SK-N-SH (cell line): ENCODE measurements around the gene PTOV1. TPM values are rescaled to one million over a fixed set of nuclear protein-coding genes. Genes with fewer than 3 reads are reported as not detected.

Source experiments
- CTCF ChIA-PET: fragments of 300-600, 350-600 bp; formaldehyde crosslinking; extraction: SDS; loops from one replicate; lab custom pipeline; 2021; lab: Yijun Ruan, JAX
- POLR2A ChIA-PET: fragments of 350-600 bp; sonication (Branson Sonifier 250); formaldehyde crosslinking; extraction: SDS; loops from one replicate; lab custom pipeline; 2020; ENCODE audit warnings: antibody characterized with exemption, inconsistent platforms; lab: Yijun Ruan, JAX
- DNase-seq: peaks from one replicate; pipeline ENCODE4 v3.0.0; 2012
- H2AFZ ChIP-seq: fragments of 200-600 bp; sonication (generic); 2 replicates; pipeline ENCODE4 v1.8.1; 2016; ENCODE audit warnings: antibody characterized with exemption, mild to moderate bottlenecking, low read depth
- H3F3A ChIP-seq: fragments of 200-600 bp; sonication (generic); replicated peaks from 2 replicates; pipeline ENCODE3; 2016; ENCODE audit warnings: antibody characterized with exemption, mild to moderate bottlenecking; ENCODE audit not compliant: insufficient read depth
- H3K27ac ChIP-seq, 2 experiments: fragments of 200-500 bp in 1 of 2; fragments of 200-600 bp in 1 of 2; sonication (Bioruptor generic) in 1 of 2; sonication (generic), shearing (Covaris generic) in 1 of 2; 2 replicates each; pipeline versions ENCODE4 v1.5.1 to v1.6.1; 2014 to 2016; ENCODE audit warnings: low read depth in 2 of 2, inconsistent platforms in 1 of 2, low read length in 1 of 2, mild to moderate bottlenecking in 1 of 2, mixed read lengths in 1 of 2
- H3K27me3 ChIP-seq: fragments of 200-600 bp; sonication (generic), shearing (Covaris generic); 2 replicates; pipeline ENCODE4 v1.6.1; 2016; ENCODE audit warnings: mixed run types; ENCODE audit not compliant: insufficient read depth
- H3K36me3 ChIP-seq, 2 experiments: fragments of 200-500 bp in 1 of 2; fragments of 200-600 bp in 1 of 2; sonication (Bioruptor generic) in 1 of 2; sonication (generic) in 1 of 2; replicated peaks in 1 of 2; 2 replicates each; pipeline versions ENCODE3 to v1.5.1; 2014 to 2016; ENCODE audit warnings: low read length in 1 of 2, mild to moderate bottlenecking in 1 of 2; ENCODE audit not compliant: insufficient read depth in 2 of 2, control insufficient read depth in 1 of 2
- H3K4me1 ChIP-seq, 2 experiments: fragments of 200-500 bp in 1 of 2; fragments of 200-600 bp in 1 of 2; sonication (Bioruptor generic) in 1 of 2; sonication (generic), shearing (Covaris generic) in 1 of 2; 2 replicates each; pipeline versions ENCODE4 v1.5.1 to v1.6.1; 2014 to 2016; ENCODE audit warnings: low read depth in 1 of 2, low read length in 1 of 2, mixed run types in 1 of 2; ENCODE audit not compliant: insufficient read depth in 2 of 2, control insufficient read depth in 1 of 2
- H3K4me2 ChIP-seq: fragments of 200-600 bp; sonication (generic), shearing (Covaris generic); 2 replicates; pipeline ENCODE4 v1.6.1; 2017; ENCODE audit warnings: mixed run types
- H3K4me3 ChIP-seq, 2 experiments: fragments of 200-500 bp in 1 of 2; fragments of 200-600 bp in 1 of 2; sonication (Bioruptor generic) in 1 of 2; sonication (generic), shearing (Covaris generic) in 1 of 2; 2 replicates each; pipeline versions ENCODE4 v1.5.1 to v1.8.1; 2014 to 2016; ENCODE audit warnings: low read depth in 2 of 2, inconsistent platforms in 1 of 2, low read length in 1 of 2, mild to moderate bottlenecking in 1 of 2, mixed read lengths in 1 of 2, moderate library complexity in 1 of 2
- H3K79me2 ChIP-seq: fragments of 200-600 bp; sonication (generic); 2 replicates; pipeline ENCODE4 v1.8.1; 2017; ENCODE audit warnings: mild to moderate bottlenecking; ENCODE audit not compliant: insufficient read depth
- H3K9ac ChIP-seq: fragments of 200-600 bp; sonication (generic); 2 replicates; pipeline ENCODE4 v1.6.1; 2017; ENCODE audit warnings: mixed run types
- H3K9me2 ChIP-seq: fragments of 200-600 bp; sonication (generic); 2 replicates; pipeline ENCODE4 v1.6.1; 2017; ENCODE audit warnings: mixed run types
- H3K9me3 ChIP-seq: fragments of 200-600 bp; sonication (generic); 2 replicates; pipeline ENCODE4 v1.6.1; 2017; ENCODE audit warnings: mixed run types, mild to moderate bottlenecking, moderate library complexity
- H4K20me1 ChIP-seq: fragments of 200-600 bp; sonication (generic); 2 replicates; pipeline ENCODE4 v1.6.1; 2017; ENCODE audit warnings: mild to moderate bottlenecking, mixed run types; ENCODE audit not compliant: insufficient read depth
- EZH2phosphoT487 ChIP-seq: fragments of 200-600 bp; sonication (generic); IDR thresholded peaks from 2 replicates; pipeline ENCODE4 v1.6.1; 2017; ENCODE audit warnings: low read depth, mixed run types, mild to moderate bottlenecking, antibody characterized with exemption, moderate library complexity, borderline replicate concordance
- FOXJ3 ChIP-seq: sonication (generic); formaldehyde crosslinking; IDR thresholded peaks from 2 replicates; pipeline ENCODE4 v1.5.1; 2020; ENCODE audit warnings: mild to moderate bottlenecking, missing genetic modification reagents
- FOXM1 ChIP-seq: IDR thresholded peaks from 2 replicates; pipeline ENCODE4 v1.4.0; 2012; ENCODE audit warnings: low read depth, mild to moderate bottlenecking
- GABPA ChIP-seq: IDR thresholded peaks from 2 replicates; pipeline ENCODE4 v1.4.0; 2012; ENCODE audit warnings: low read depth, mild to moderate bottlenecking
- GATA2 ChIP-seq: sonication (generic); formaldehyde crosslinking; IDR thresholded peaks from 2 replicates; pipeline ENCODE4 v1.5.0; 2020; ENCODE audit warnings: mild to moderate bottlenecking, missing genetic modification reagents
- IRF3 ChIP-seq: fragments of 150-350 bp; IDR thresholded peaks from 2 replicates; pipeline ENCODE4 v1.6.1; 2016; ENCODE audit warnings: mild to moderate bottlenecking, low read depth, low read length
- JUND ChIP-seq: IDR thresholded peaks from 2 replicates; pipeline ENCODE4 v1.4.0; 2012
- MAX ChIP-seq: IDR thresholded peaks from 2 replicates; pipeline ENCODE4 v1.4.0; 2012; ENCODE audit warnings: low read depth
- RFX5 ChIP-seq: IDR thresholded peaks from 2 replicates; pipeline ENCODE4 v1.6.1; 2012; ENCODE audit warnings: mild to moderate bottlenecking, improper control_type of control experiment, low read length
- RXRA ChIP-seq: IDR thresholded peaks from 2 replicates; pipeline ENCODE4 v1.4.0; 2012; ENCODE audit warnings: low read depth, mild to moderate bottlenecking, borderline replicate concordance
- SMC3 ChIP-seq: IDR thresholded peaks from 2 replicates; pipeline ENCODE4 v1.6.1; 2012; ENCODE audit warnings: low read depth, low read length, improper control_type of control experiment
- WGBS: methylation state at CpG from one replicate; pipeline ENCODE4 v1.1.6; 2017; ENCODE audit warnings: low lambda C conversion rate; 5-methylcytosine and 5-hydroxymethylcytosine counted together
- polyA plus RNA-seq, 3 experiments: library from polyadenylated mRNA; depleted of rRNA; stranded (reverse); fragments of >200 nt; gene quantifications; 2 replicates each; pipeline ENCODE4 v1.2.3, GENCODE V29; 2012
- TF ChIP-seq, protein P1 (sequence below): fragments of 200-600 bp; sonication (generic); IDR thresholded peaks from 2 replicates; pipeline ENCODE4 v1.6.1; 2017; ENCODE audit warnings: antibody characterized with exemption, mild to moderate bottlenecking, moderate library complexity
- TF ChIP-seq, protein P2 (sequence below): IDR thresholded peaks from 2 replicates; pipeline ENCODE4 v1.4.0; 2012; ENCODE audit warnings: low read depth, borderline replicate concordance

Gene PTOV1
- polyA plus RNA-seq, 1 of the 3 experiments (the other 2 are of a cell fraction), result 95.0 TPM

DNA sequence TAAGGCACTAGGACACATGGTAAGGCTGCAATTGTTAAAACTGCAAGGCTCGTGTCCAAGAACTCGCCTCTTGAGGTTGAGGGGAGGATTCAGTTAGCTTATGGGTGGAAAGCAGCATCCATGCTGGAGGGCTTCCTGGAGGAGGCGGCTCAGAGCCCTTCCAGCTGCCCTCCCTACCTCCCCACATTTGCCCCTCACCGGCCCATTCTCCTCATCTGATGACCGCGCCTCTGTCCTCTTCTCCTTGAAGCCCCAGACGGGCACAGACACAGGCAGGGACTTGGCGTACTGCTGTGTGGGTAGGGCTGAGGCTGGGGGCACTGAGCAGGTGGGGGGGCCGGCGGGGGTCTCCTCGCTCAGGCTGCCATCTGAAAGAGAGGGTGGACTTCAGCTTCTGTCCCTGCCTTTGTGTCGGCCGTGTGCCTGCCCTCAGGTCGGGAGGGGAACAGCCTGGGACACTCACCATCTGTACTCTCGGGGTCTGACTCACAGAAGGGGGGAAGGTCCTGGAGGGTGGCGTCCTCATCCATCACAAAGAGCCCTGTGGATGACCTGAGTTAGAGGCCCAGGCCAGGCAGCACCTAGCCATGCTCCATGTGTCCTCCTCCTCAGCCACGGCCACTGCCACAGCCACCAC lies 20.5 kb downstream of the PTOV1 start:
- Histone ChIP-seq H3K27ac (peak overlapping the region in 1 of 2 experiments; percentile 98; a peak in 2 of 4 replicates), H3K36me3 (peaks cover 6 to 23% of the 10 kb centered on the region in 2 experiments), H3F3A (peaks cover 17% of the 10 kb centered on the region), H3K4me1 (peaks cover 19 to 42% of the 10 kb centered on the region in 2 experiments), H3K9me3 (no peaks in the 10 kb centered on the region), H3K9me2 (no peaks in the 10 kb centered on the region), H2AFZ (no peak overlapping the region), H4K20me1 (no peaks in the 10 kb centered on the region), H3K4me3 (no peak overlapping the region), H3K4me2 (no peak overlapping the region), H3K9ac (no peak overlapping the region), H3K27me3 (no peaks in the 10 kb centered on the region), H3K79me2 (peaks cover 45% of the 10 kb centered on the region)
- TF ChIP-seq RFX5 (no peak), EZH2phosphoT487 (no peak)
- WGBS, result 91% methylated on average over 12 of the region's 17 CpGs
- CTCF ChIA-PET, result interaction anchor here (1.0 kb wide), 1 partner anchor 481 kb away, joined by 3 read pairs; no protein-coding TSS in a partner anchor
- DNase-seq, result no peak
- POLR2A ChIA-PET, result no interaction called here

- Histone ChIP-seq H3K9ac (no peak overlapping the region), H3F3A (peaks cover 14% of the 10 kb centered on the region), H4K20me1 (no peaks in the 10 kb centered on the region), H3K27me3 (no peaks in the 10 kb centered on the region), H3K9me2 (no peaks in the 10 kb centered on the region), H2AFZ (no peak overlapping the region), H3K27ac (no peak overlapping the region; a peak in 1 of 4 replicates), H3K4me2 (no peak overlapping the region), H3K9me3 (no peaks in the 10 kb centered on the region), H3K79me2 (peaks cover 40% of the 10 kb centered on the region), H3K4me1 (peaks cover 19 to 40% of the 10 kb centered on the region in 2 experiments), H3K36me3 (peaks cover 6 to 23% of the 10 kb centered on the region in 2 experiments), H3K4me3 (no peak overlapping the region)
- WGBS, result 96% methylated on average over 19 of the region's 27 CpGs
- ChIA-PET POLR2A (no interaction called here), CTCF (no interaction called here)
- TF ChIP-seq GABPA, result no peak
- TF ChIP-seq FOXM1, result no peak
- no peak for TF ChIP-seq FOXJ3
- TF ChIP-seq IRF3, result no peak
- TF ChIP-seq, protein P1, sequence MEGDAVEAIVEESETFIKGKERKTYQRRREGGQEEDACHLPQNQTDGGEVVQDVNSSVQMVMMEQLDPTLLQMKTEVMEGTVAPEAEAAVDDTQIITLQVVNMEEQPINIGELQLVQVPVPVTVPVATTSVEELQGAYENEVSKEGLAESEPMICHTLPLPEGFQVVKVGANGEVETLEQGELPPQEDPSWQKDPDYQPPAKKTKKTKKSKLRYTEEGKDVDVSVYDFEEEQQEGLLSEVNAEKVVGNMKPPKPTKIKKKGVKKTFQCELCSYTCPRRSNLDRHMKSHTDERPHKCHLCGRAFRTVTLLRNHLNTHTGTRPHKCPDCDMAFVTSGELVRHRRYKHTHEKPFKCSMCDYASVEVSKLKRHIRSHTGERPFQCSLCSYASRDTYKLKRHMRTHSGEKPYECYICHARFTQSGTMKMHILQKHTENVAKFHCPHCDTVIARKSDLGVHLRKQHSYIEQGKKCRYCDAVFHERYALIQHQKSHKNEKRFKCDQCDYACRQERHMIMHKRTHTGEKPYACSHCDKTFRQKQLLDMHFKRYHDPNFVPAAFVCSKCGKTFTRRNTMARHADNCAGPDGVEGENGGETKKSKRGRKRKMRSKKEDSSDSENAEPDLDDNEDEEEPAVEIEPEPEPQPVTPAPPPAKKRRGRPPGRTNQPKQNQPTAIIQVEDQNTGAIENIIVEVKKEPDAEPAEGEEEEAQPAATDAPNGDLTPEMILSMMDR, result no peak
- no peak for TF ChIP-seq GATA2 (CRISPR knock-in tag)
- TF ChIP-seq, protein P2, sequence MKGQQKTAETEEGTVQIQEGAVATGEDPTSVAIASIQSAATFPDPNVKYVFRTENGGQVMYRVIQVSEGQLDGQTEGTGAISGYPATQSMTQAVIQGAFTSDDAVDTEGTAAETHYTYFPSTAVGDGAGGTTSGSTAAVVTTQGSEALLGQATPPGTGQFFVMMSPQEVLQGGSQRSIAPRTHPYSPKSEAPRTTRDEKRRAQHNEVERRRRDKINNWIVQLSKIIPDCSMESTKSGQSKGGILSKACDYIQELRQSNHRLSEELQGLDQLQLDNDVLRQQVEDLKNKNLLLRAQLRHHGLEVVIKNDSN, result no peak
- no peak for TF ChIP-seq SMC3
- TF ChIP-seq MAX, result no peak
- TF ChIP-seq RXRA, result no peak
- TF ChIP-seq JUND, result no peak
- no peak for DNase-seq
Observed at GRCh38 chr19:49872245-49873128, 21.5 kb downstream of the PTOV1 start.
